H1 (cell line): ENCODE results near the gene KIAA0513.

ENCODE experiments used
- EP300 ChIP-seq, 2 experiments: IDR thresholded peaks; 1 replicate in 1 of 2; 2 replicates in 1 of 2; pipeline ENCODE4 v1.6.1; 2011 to 2012; ENCODE audit warnings: low read depth in 2 of 2, low read length in 2 of 2, mild to moderate bottlenecking in 2 of 2, borderline replicate concordance in 1 of 2, inconsistent platforms in 1 of 2, moderate library complexity in 1 of 2
- EZH2 ChIP-seq: fragments of 200-600 bp; sonication (generic); IDR thresholded peaks from 2 replicates; pipeline ENCODE4 v1.7.1; 2012; ENCODE audit warnings: low read depth, mild to moderate bottlenecking, moderate library complexity, low read length, inconsistent platforms; ENCODE audit not compliant: severe bottlenecking
- GTF2F1 ChIP-seq: IDR thresholded peaks from 2 replicates; pipeline ENCODE4 v1.6.1; 2012; ENCODE audit warnings: low read depth, low read length, improper control_type of control experiment, borderline replicate concordance
- HDAC2 ChIP-seq, 2 experiments: fragments of 300-600 bp in 1 of 2; sonication (generic) in 1 of 2; IDR thresholded peaks; 2 replicates each; pipeline ENCODE4 v1.6.1; 2011 to 2012; ENCODE audit warnings: low read depth in 2 of 2, low read length in 2 of 2, mild to moderate bottlenecking in 2 of 2, moderate library complexity in 2 of 2, borderline replicate concordance in 1 of 2, inconsistent platforms in 1 of 2
- JUND ChIP-seq: IDR thresholded peaks from 2 replicates; pipeline ENCODE4 v1.6.1; 2011; ENCODE audit warnings: mild to moderate bottlenecking, improper control_type of control experiment, low read length
- KDM1A ChIP-seq: fragments of 200-600, 300-600 bp; sonication (generic); IDR thresholded peaks from 2 replicates; pipeline ENCODE4 v1.7.1; 2016; ENCODE audit warnings: mild to moderate bottlenecking, low read length, borderline replicate concordance
- POLR2A ChIP-seq, 2 experiments: IDR thresholded peaks; 1 replicate in 1 of 2; 2 replicates in 1 of 2; pipeline ENCODE4 v1.6.1; 2011; ENCODE audit warnings: low read depth in 2 of 2, low read length in 2 of 2, mild to moderate bottlenecking in 2 of 2; ENCODE audit errors: control extremely low read depth in 1 of 2
- SIRT6 ChIP-seq: IDR thresholded peaks from one replicate; pipeline ENCODE4 v1.7.1; 2012; ENCODE audit warnings: low read length, inconsistent platforms
- SUZ12 ChIP-seq: fragments of 200-600 bp; sonication (generic); IDR thresholded peaks from 2 replicates; pipeline ENCODE4 v1.6.1; 2012; ENCODE audit warnings: mild to moderate bottlenecking, inconsistent platforms, low read length, moderate library complexity, mixed read lengths
- TAF1 ChIP-seq: IDR thresholded peaks from 2 replicates; pipeline ENCODE4 v1.6.1; 2011; ENCODE audit warnings: mild to moderate bottlenecking, low read depth, low read length
- TCF12 ChIP-seq: IDR thresholded peaks from 2 replicates; pipeline ENCODE4 v1.6.1; 2011; ENCODE audit warnings: low read depth, mild to moderate bottlenecking, low read length
- YY1 ChIP-seq: IDR thresholded peaks from 2 replicates; pipeline ENCODE4 v1.6.1; 2011; ENCODE audit warnings: low read depth, mild to moderate bottlenecking, low read length
- TF ChIP-seq, protein P1 (sequence below), 3 experiments: IDR thresholded peaks; 1 replicate in 2 of 3; 2 replicates in 1 of 3; pipeline versions ENCODE4 v1.5.1 to v1.6.1; 2011; ENCODE audit warnings: low read length in 3 of 3, mild to moderate bottlenecking in 3 of 3, inconsistent platforms in 2 of 3, low read depth in 1 of 3, moderate library complexity in 1 of 3; ENCODE audit not compliant: insufficient read depth in 1 of 3; ENCODE audit errors: control extremely low read depth in 1 of 3
- TF ChIP-seq, protein P2 (sequence below): IDR thresholded peaks from 2 replicates; pipeline ENCODE4 v1.6.1; 2012; ENCODE audit warnings: low read length, inconsistent platforms

DNA sequence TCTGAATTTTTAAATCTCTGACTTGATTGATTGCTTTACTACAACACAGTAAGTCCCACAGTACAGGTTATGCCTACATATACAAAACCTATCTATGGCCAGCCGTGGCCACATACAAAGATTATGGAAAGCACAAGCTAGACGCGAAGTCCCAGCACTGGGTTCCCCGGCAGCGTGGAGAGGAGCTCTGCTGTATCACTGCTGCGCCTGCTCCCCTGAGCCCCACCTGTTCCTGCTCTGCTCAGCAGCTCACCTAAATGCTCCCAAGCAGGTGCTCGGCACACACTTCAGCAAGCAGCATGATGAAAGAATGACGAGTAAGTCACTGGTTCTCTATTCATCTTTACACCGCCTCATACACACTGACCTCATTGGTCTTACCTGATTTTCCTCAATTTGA, 36.8 kb upstream of the KIAA0513 start:
- TF ChIP-seq, protein P1, sequence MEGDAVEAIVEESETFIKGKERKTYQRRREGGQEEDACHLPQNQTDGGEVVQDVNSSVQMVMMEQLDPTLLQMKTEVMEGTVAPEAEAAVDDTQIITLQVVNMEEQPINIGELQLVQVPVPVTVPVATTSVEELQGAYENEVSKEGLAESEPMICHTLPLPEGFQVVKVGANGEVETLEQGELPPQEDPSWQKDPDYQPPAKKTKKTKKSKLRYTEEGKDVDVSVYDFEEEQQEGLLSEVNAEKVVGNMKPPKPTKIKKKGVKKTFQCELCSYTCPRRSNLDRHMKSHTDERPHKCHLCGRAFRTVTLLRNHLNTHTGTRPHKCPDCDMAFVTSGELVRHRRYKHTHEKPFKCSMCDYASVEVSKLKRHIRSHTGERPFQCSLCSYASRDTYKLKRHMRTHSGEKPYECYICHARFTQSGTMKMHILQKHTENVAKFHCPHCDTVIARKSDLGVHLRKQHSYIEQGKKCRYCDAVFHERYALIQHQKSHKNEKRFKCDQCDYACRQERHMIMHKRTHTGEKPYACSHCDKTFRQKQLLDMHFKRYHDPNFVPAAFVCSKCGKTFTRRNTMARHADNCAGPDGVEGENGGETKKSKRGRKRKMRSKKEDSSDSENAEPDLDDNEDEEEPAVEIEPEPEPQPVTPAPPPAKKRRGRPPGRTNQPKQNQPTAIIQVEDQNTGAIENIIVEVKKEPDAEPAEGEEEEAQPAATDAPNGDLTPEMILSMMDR (IDR thresholded peaks at IDR 0.05; ENCODE audit: control extremely low read depth in 1 of 3, insufficient read depth in 1 of 3, low read depth in 1 of 3, low read length in 3 of 3), result no peak
- TF ChIP-seq EZH2 (no peak), POLR2A (IDR thresholded peaks at IDR 0.05; ENCODE audit: control extremely low read depth in 1 of 2, low read depth in 2 of 2, low read length in 2 of 2) (no peak), HDAC2 (IDR thresholded peaks at IDR 0.05; ENCODE audit: borderline replicate concordance in 1 of 2, low read depth in 2 of 2, low read length in 2 of 2) (no peak), TAF1 (no peak), TCF12 (no peak), EP300 (IDR thresholded peaks at IDR 0.05; ENCODE audit: borderline replicate concordance in 1 of 2, low read depth in 2 of 2, low read length in 2 of 2) (no peak), SIRT6 (no peak), GTF2F1 (no peak), KDM1A (no peak), YY1 (no peak), SUZ12 (no peak), JUND (no peak)
- TF ChIP-seq, protein P2, sequence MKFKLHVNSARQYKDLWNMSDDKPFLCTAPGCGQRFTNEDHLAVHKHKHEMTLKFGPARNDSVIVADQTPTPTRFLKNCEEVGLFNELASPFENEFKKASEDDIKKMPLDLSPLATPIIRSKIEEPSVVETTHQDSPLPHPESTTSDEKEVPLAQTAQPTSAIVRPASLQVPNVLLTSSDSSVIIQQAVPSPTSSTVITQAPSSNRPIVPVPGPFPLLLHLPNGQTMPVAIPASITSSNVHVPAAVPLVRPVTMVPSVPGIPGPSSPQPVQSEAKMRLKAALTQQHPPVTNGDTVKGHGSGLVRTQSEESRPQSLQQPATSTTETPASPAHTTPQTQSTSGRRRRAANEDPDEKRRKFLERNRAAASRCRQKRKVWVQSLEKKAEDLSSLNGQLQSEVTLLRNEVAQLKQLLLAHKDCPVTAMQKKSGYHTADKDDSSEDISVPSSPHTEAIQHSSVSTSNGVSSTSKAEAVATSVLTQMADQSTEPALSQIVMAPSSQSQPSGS, result no peak
